PC-3 (cell line): ENCODE measurements around the gene FGF11.

ENCODE experiments used
- EZH2 ChIP-seq: fragments of 300-600 bp; sonication (generic); IDR thresholded peaks from one replicate; pipeline ENCODE4 v1.6.1; 2017; ENCODE audit warnings: antibody characterized with exemption, mild to moderate bottlenecking, low read length; ENCODE audit not compliant: unreplicated experiment
- EZH2phosphoT487 ChIP-seq: fragments of 300-600 bp; sonication (generic); IDR thresholded peaks from 2 replicates; pipeline ENCODE4 v1.6.1; 2018; ENCODE audit warnings: mild to moderate bottlenecking, antibody characterized with exemption, low read length, borderline replicate concordance
- TF ChIP-seq, protein P1 (sequence below): fragments of 300-600 bp; sonication (generic); conservative IDR thresholded peaks from 2 replicates; pipeline ENCODE4 v1.5.1; 2017; ENCODE audit warnings: antibody characterized with exemption, low read depth, mild to moderate bottlenecking, low read length

DNA sequence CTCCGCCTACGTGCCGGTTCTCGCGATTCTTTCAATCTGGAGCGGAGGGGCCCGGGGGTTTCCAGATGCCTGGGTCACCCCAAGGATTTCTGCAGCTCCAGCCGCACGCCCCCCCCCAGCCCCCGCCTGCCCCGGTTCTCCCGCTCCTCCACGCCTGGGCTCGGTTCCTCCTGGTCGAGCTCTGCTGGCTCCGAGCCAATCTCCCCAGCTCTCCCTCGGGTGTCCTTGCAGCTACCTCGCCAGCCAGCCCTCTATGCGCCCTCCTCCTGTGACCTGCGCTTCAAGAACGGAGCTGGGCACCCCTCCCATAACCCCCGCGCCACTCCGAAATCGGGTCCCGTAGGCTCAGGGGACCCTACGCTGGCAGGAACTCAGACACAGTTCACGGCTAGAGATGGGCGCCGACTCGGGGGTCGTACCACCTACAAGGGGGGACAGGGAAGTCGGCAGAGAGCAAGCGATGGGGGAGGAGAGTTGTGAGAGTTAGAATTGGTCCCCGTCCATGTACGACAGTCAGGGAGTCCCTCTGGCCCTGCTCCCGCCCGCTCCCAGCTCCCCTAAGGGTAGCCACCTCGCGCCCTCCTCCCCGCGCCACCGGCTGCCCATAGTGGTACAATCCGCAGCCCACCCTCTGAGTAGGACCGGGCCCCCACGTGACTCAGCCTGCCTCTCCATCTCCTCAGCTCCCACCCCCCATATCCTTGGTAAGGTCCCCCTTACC, 961 bp downstream of the FGF11 start:
- TF ChIP-seq, protein P1, sequence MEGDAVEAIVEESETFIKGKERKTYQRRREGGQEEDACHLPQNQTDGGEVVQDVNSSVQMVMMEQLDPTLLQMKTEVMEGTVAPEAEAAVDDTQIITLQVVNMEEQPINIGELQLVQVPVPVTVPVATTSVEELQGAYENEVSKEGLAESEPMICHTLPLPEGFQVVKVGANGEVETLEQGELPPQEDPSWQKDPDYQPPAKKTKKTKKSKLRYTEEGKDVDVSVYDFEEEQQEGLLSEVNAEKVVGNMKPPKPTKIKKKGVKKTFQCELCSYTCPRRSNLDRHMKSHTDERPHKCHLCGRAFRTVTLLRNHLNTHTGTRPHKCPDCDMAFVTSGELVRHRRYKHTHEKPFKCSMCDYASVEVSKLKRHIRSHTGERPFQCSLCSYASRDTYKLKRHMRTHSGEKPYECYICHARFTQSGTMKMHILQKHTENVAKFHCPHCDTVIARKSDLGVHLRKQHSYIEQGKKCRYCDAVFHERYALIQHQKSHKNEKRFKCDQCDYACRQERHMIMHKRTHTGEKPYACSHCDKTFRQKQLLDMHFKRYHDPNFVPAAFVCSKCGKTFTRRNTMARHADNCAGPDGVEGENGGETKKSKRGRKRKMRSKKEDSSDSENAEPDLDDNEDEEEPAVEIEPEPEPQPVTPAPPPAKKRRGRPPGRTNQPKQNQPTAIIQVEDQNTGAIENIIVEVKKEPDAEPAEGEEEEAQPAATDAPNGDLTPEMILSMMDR = no peak
- no peak for TF ChIP-seq EZH2
- no peak for TF ChIP-seq EZH2phosphoT487
